GM13976 (cell line): ENCODE data around the gene CTIF.

Experiments
- DNase-seq: peaks from one replicate; pipeline ENCODE4 v3.0.0; 2012; ENCODE audit warnings: low spot score
- in situ Hi-C: fragments of 300-500 bp; cut with MboI; formaldehyde crosslinking; loops from one replicate; pipeline ENCODE4 v1.12.0; 2022; ENCODE audit warnings: low sequenced_read_pairs, mixed read lengths, inconsistent platforms; ENCODE audit not compliant: unreplicated experiment
- TF ChIP-seq, protein P1 (sequence below): IDR thresholded peaks from 2 replicates; pipeline ENCODE4 v1.5.1; 2012; ENCODE audit warnings: borderline replicate concordance, mild to moderate bottlenecking; ENCODE audit not compliant: insufficient read depth; ENCODE audit errors: extremely low read depth, missing control alignments, control extremely low read depth

The CTIF gene

GRCh38 chr18:48540251-48541025 lies 1.6 kb downstream of the CTIF start:
- DNase-seq = peak; percentile 71

GRCh38 chr18:48541026-48541746 lies 2.4 kb downstream of the CTIF start:
- in situ Hi-C loops = no loop called here
- DNase-seq = peak; percentile 69
- TF ChIP-seq, protein P1, sequence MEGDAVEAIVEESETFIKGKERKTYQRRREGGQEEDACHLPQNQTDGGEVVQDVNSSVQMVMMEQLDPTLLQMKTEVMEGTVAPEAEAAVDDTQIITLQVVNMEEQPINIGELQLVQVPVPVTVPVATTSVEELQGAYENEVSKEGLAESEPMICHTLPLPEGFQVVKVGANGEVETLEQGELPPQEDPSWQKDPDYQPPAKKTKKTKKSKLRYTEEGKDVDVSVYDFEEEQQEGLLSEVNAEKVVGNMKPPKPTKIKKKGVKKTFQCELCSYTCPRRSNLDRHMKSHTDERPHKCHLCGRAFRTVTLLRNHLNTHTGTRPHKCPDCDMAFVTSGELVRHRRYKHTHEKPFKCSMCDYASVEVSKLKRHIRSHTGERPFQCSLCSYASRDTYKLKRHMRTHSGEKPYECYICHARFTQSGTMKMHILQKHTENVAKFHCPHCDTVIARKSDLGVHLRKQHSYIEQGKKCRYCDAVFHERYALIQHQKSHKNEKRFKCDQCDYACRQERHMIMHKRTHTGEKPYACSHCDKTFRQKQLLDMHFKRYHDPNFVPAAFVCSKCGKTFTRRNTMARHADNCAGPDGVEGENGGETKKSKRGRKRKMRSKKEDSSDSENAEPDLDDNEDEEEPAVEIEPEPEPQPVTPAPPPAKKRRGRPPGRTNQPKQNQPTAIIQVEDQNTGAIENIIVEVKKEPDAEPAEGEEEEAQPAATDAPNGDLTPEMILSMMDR = no peak

More at GRCh38 chr18:48540251-48541025, 1.6 kb downstream of the CTIF start:
- TF ChIP-seq, protein P1 = no peak
- in situ Hi-C loops = no loop called here

- DNase-seq = no peak
- TF ChIP-seq, protein P1 = no peak
- in situ Hi-C loops = no loop called here
Observed at GRCh38 chr18:48541747-48542400, 3.0 kb downstream of the CTIF start.

- in situ Hi-C loops = no loop called here
- no peak for DNase-seq
- TF ChIP-seq, protein P1 = no peak
Observed at GRCh38 chr18:48542513-48543181, 3.8 kb downstream of the CTIF start.

- no peak for DNase-seq
- in situ Hi-C loops = no loop called here
- TF ChIP-seq, protein P1 = no peak
Observed at GRCh38 chr18:48543228-48543627, 4.4 kb downstream of the CTIF start.

GRCh38 chr18:48544116-48544515 lies 5.3 kb downstream of the CTIF start:
- no peak for DNase-seq
- in situ Hi-C loops = no loop called here
- TF ChIP-seq, protein P1 = no peak
